ENCODE data around the gene RUNDC3A.

The RUNDC3A gene

GRCh38 chr17:44308320-44308818 is at the start of gene RUNDC3A:
TSS of gene RUNDC3A (plus strand) at chr17:44308601. CDS start at chr17:44308833, 232 bp downstream.
- peak within 1 kb of the TSS; percentile 27 for H3K4me3 ChIP-seq (ENCODE audit: control insufficient read depth, low read depth, low read length)
- TF ChIP-seq CTCF (IDR thresholded peaks at IDR 0.05; ENCODE audit: control insufficient read depth, insufficient read depth, low read depth, low read length, missing control alignments): no peak
- no peak for DNase-seq (ENCODE audit: low read depth)

GRCh38 chr17:44258811-44259351 is 49.5 kb upstream of the RUNDC3A start:
- TF ChIP-seq CTCF (IDR thresholded peaks at IDR 0.05; ENCODE audit: control insufficient read depth, insufficient read depth, low read depth, low read length, missing control alignments): no peak

GRCh38 chr17:44260296-44260695 is 48.1 kb upstream of the RUNDC3A start:
- no peak overlapping the region for H3K4me3 ChIP-seq (ENCODE audit: control insufficient read depth, low read depth, low read length)
- DNase-seq (ENCODE audit: low read depth): no peak
- no peak for TF ChIP-seq CTCF (IDR thresholded peaks at IDR 0.05; ENCODE audit: control insufficient read depth, insufficient read depth, low read depth, low read length, missing control alignments)

More at GRCh38 chr17:44258811-44259351, 49.5 kb upstream of the RUNDC3A start:
- no peak for DNase-seq (ENCODE audit: low read depth)
- H3K4me3 ChIP-seq (ENCODE audit: control insufficient read depth, low read depth, low read length): no peak overlapping the region

- no peak for TF ChIP-seq CTCF (IDR thresholded peaks at IDR 0.05; ENCODE audit: control insufficient read depth, insufficient read depth, low read depth, low read length, missing control alignments)
- DNase-seq (ENCODE audit: low read depth): no peak
- H3K4me3 ChIP-seq (ENCODE audit: control insufficient read depth, low read depth, low read length): no peak overlapping the region
These were observed 45.7 kb upstream of the RUNDC3A start for GRCh38 chr17:44262654-44263225.

- no peak for TF ChIP-seq CTCF (IDR thresholded peaks at IDR 0.05; ENCODE audit: control insufficient read depth, insufficient read depth, low read depth, low read length, missing control alignments)
- no peak for DNase-seq (ENCODE audit: low read depth)
These were observed 45.0 kb upstream of the RUNDC3A start for GRCh38 chr17:44263345-44263902.

GRCh38 chr17:44266402-44267164 is 41.8 kb upstream of the RUNDC3A start:
- TF ChIP-seq CTCF (IDR thresholded peaks at IDR 0.05; ENCODE audit: control insufficient read depth, insufficient read depth, low read depth, low read length, missing control alignments): no peak
- DNase-seq (ENCODE audit: low read depth): no peak

More at GRCh38 chr17:44263345-44263902, 45.0 kb upstream of the RUNDC3A start:
- H3K4me3 ChIP-seq (ENCODE audit: control insufficient read depth, low read depth, low read length): no peak overlapping the region

More at GRCh38 chr17:44266402-44267164, 41.8 kb upstream of the RUNDC3A start:
- H3K4me3 ChIP-seq (ENCODE audit: control insufficient read depth, low read depth, low read length): no peak overlapping the region
